HG03571 (cell line): Measurements from ENCODE around the gene MDFIC.

ENCODE experiments used
- ATAC-seq: cut with Tn5 transposase; IDR thresholded peaks from one replicate; pipeline ENCODE4 v1.9.1; 2021; ENCODE audit not compliant: unreplicated experiment

The MDFIC gene

GRCh38 chr7:114988755-114989375 is 67.0 kb downstream of the MDFIC start:
- ATAC-seq, result no peak

- ATAC-seq, result no peak
Observed at GRCh38 chr7:114989531-114989930, 67.6 kb downstream of the MDFIC start.

DNA sequence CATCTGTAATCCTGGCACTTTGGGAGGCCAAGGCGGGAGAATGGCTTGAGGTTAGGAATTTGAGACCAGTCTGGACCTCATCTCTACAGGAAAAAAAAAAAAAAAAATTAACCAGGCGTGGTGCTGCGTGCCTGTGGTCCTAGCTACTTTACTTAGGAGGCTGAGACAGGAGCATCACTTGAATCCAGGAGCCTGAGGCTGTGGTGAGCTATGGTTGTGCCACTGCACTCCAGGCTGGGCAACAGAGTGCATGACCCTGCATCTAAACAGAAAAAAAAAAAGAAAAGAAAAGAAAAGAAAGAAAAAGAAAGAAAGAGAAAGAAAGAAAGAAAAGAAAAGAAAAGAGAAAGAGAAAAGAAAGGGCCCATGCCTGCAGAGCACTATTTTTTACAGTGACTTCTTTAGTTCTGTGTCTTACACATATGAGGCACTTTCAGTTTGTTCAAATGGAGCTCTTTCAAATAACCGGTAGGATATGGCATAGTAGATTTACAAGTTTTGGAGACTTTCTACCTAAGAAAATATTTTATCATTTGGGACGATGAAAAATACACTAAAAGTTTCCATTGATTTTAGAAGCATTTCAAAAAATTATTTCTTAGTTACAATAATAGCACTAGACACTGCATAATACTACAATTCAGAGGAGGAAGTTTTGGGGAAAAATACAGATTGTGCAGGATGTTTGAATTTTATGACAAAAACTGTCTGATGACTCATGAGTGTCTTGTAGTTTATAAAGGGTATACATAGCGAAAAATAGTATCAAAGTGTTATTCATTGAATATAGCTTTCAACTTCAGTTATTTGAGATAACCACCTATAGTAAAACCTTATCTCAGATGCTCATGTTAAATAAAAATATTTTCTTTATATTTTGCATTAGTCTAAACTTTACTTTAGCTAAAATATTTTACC is 75.9 kb downstream of the MDFIC start:
- ATAC-seq, result no peak

DNA sequence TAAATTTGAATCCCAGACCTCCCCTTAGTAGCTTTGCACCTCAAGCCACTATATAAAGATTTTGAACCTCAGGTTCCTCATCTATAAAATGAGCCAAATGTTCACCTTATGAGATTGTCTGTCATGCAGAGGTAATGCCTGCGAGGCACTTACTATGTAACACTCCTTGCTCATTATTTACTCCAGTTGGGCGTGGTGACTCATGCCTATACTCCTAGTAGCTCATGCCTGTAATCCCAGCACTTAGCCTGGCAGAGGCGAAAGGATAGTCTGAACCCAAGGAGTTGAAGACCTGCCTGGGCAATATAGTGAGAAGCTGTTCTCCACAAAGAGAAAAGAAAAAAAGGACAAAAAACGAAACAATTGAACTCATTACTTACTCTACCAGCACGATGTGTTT is 82.2 kb downstream of the MDFIC start:
- no peak for ATAC-seq

- ATAC-seq, result no peak
Observed at GRCh38 chr7:115005251-115005650, 83.4 kb downstream of the MDFIC start.

GRCh38 chr7:115005953-115006352 is 84.1 kb downstream of the MDFIC start:
- no peak for ATAC-seq

- no peak for ATAC-seq
Observed at GRCh38 chr7:115007751-115008150, 85.9 kb downstream of the MDFIC start.

DNA sequence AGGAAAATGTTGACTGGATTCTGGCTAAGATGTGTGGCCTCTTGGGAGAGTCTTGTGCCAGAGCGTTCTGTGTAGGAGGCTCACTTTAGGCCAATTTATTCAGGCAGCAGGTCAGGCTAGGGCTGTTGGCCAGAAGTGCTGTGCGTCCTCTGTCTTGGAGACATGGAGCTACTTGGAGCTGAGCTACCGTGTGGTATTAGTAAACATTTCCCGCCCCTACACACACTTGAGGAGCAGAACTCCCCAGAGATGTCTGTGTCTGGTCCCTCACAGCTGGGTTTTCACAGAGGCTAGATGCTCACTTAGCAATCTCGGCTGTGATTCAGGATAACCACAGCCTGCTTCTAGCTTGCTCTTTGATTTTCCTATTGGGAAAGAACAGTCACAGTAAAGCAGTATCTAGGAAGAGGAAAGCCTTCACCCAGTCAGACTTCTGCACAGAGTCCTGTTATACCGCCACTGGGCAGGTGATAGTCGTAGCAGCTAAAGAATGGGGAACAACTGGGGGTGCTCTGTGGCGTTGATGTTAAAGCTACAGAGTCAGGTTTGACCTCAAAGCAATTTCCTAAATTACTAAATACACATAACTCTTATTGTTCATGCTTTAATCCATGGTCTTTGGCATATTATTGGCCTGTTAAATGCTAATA is 86.7 kb downstream of the MDFIC start:
- peak; percentile 49 for ATAC-seq

- peak; percentile 73 for ATAC-seq
Observed at GRCh38 chr7:115009139-115009538, 87.2 kb downstream of the MDFIC start.

- ATAC-seq, result no peak
Observed at GRCh38 chr7:115009736-115010440, 88.0 kb downstream of the MDFIC start.

DNA sequence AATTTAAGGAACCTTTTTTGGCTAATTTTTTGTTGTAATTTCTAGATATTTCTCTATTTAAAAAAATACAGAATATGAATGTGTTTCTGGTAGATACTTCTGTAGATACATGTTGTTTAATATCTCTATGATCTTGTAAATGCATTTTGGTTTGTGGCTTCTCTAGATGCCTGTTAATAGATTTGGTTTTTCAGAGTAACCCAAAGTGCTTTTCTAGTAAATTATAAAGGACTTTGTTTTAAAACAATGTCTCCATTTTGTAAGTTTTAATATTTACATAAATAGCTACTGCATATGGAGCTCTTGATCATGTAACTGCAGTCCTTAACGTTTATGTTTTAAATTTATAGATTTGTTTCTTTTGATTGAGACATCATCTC is 88.5 kb downstream of the MDFIC start:
- ATAC-seq, result no peak

GRCh38 chr7:115013886-115014285 is 92.0 kb downstream of the MDFIC start:
- ATAC-seq, result no peak

- ATAC-seq, result no peak
Observed at GRCh38 chr7:115014794-115015193, 92.9 kb downstream of the MDFIC start.

DNA sequence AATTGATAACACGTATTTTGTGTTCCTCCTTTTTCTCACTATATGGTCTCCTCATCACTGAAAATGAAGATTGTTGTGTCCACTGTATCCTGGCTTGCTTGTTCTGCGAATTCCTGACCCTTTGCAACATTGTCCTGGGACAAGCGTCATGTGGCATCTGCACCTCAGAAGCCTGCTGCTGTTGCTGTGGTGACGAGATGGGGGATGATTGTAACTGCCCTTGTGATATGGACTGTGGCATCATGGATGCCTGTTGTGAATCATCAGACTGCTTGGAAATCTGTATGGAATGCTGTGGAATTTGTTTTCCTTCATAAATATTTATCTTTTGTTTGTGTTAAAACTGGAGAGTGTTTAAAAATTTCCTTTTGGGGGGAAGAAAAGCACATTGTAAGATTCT is 93.7 kb downstream of the MDFIC start:
- ATAC-seq, result no peak

- ATAC-seq, result no peak
Observed at GRCh38 chr7:115019882-115020605, 98.2 kb downstream of the MDFIC start.

- ATAC-seq, result no peak
Observed at GRCh38 chr7:115023219-115023618, 101.3 kb downstream of the MDFIC start.

DNA sequence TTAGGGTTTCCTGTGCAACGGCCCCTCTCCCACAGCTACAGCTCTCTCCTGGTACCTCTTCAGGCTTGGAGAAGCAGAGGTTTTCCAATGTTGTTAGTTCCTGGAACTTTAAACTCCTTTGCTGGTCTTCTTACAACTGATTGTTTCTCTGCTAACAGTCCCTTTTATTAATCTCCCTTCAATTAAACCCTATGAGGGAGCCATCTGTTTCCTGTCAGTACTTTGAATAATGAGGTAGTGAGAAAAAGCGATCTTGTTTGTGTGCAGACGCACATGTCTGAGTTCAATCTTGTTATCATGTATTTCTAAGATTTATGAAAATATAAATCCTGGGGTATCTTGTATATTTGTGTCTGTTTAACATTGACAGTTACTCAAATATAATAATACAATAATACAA is 102.4 kb downstream of the MDFIC start:
- no peak for ATAC-seq

DNA sequence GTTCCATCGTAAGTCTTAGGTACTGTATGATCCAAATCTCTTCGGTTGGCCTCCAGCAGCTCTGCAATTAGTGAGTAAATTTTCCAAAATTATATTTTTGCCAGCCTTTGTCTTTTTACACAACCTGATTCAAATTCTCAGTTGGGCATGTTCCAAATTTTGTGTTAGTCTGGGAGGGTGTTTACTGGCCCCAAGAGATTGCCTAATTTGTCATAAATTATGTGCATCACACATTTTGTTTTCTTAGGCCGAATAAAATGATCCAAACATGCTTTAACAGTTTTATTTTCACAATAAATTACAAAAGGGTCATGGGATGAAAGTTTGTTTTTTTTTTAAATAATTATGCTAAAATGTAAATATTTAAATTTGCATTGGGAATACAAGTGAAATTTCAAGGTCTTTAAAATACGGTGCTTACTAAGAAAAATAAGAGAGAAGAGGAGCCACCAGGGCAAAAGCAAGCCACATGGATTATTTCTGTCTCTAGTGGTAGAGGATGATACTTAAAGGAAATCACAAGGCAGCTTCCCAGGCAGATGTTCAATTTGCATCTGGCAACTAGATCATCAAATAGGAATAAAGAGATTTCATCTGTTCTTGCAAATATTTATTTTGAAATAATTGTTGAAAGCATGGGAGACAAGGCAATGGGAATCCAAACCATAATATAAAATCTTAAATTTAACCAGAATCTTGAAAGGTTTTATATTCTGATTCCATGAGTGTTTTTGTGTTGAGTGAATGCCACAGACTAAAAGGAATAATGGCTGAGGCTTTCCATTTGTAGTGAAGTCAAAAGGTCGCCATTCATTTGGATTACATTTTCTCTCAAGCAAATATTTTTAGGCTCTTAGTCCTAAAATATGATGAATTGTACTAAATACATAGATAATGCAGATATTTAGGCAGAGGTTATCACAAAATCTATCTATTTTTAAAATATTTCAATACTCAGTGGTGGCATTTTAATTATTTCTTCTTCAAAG is 111.1 kb downstream of the MDFIC start:
- no peak for ATAC-seq

DNA sequence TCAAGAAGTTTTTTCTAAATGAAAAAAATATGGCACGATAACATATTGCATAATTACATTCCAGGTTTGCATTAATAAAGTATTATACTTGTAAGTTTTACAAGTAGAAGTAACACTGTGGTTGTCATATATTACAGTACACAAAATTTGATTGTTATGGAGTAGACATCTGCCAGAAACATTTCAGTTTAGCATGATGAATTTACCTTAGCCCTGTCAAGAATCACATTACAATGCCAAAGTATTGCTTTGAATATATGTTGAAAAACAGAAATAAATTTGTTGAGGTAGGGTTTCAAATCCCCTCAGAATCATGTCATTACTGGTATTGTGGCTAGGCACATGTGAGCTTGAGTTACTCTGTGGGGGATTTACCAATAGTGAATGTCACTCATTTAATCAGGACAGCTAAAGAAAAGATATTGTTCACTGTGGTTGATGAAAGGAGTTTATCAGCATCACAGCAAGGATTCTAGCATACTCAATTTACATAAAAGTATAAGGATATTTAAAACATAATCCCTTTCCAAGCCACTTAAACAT is 112.1 kb downstream of the MDFIC start:
- ATAC-seq, result no peak
